GM13976 (cell line): ENCODE measurements around the gene C6orf89.

ENCODE experiments used
- DNase-seq: peaks from one replicate; pipeline ENCODE4 v3.0.0; 2012; ENCODE audit warnings: low spot score
- CTCF ChIP-seq: IDR thresholded peaks from 2 replicates; pipeline ENCODE4 v1.5.1; 2012; ENCODE audit warnings: borderline replicate concordance, mild to moderate bottlenecking; ENCODE audit not compliant: insufficient read depth; ENCODE audit errors: extremely low read depth, missing control alignments, control extremely low read depth
- in situ Hi-C: fragments of 300-500 bp; cut with MboI; formaldehyde crosslinking; loops from one replicate; pipeline ENCODE4 v1.12.0; 2022; ENCODE audit warnings: low sequenced_read_pairs, mixed read lengths, inconsistent platforms; ENCODE audit not compliant: unreplicated experiment

Gene C6orf89

GRCh38 chr6:36885461-36886401 is at the start of gene C6orf89:
C6orf89 (plus strand) TSS chr6:36885952; CDS start chr6:36899445, 13,493 bp downstream.
- in situ Hi-C loops, result loop anchor here (10.0 kb wide), 1 partner anchor 119 kb away; the partner anchor contains the start of gene FGD2
- peak; percentile 75 for TF ChIP-seq CTCF
- peak; percentile 94 for DNase-seq

GRCh38 chr6:36836111-36837021 is 49.4 kb upstream of the C6orf89 start:
- in situ Hi-C loops, result no loop called here
- DNase-seq, result no peak
- TF ChIP-seq CTCF, result no peak

- TF ChIP-seq CTCF, result no peak
- in situ Hi-C loops, result no loop called here
- no peak for DNase-seq
Measured at GRCh38 chr6:36837022-36837339, 48.8 kb upstream of the C6orf89 start.

DNA sequence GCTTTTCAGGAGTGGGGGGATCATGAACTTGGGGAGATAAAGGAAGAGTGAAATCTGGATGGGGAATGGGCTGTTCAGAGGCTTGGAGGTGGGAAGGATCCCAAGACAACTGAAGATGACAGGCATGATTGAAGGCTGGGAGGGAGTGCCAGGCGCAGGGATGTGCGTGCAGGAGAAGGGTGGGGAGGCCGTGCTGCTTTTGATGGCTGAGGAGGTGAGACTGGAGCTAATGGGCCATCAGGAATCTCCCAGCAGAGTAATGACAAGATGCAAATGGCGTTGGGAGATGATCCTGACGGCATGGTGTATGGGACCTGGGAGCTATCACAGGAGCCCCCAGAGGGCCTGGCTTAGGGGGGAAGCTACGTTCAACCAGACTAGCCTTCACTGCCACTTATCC is 48.1 kb upstream of the C6orf89 start:
- in situ Hi-C loops, result no loop called here
- no peak for TF ChIP-seq CTCF
- no peak for DNase-seq

- TF ChIP-seq CTCF, result no peak
- in situ Hi-C loops, result no loop called here
- no peak for DNase-seq
Measured at GRCh38 chr6:36838896-36839748, 46.6 kb upstream of the C6orf89 start, which contains the start of gene CPNE5. CPNE5 (minus strand) TSS chr6:36839444; CDS start chr6:36839377, 67 bp downstream.

- in situ Hi-C loops, result no loop called here
- DNase-seq, result peak; percentile 73
Measured at GRCh38 chr6:36839749-36840431, 45.9 kb upstream of the C6orf89 start.

More at GRCh38 chr6:36839749-36840431, 45.9 kb upstream of the C6orf89 start:
- no peak for TF ChIP-seq CTCF
